Keratinocyte (primary cell): Measurements from ENCODE around the gene SEL1L2.

Experiments used
- CTCF ChIP-seq, 3 experiments: IDR thresholded peaks in 1 of 3; conservative IDR thresholded peaks in 1 of 3; optimal IDR thresholded peaks in 1 of 3; 2 replicates in 2 of 3; 3 replicates in 1 of 3; pipeline versions ENCODE3 to v1.5.1; 2011; ENCODE audit warnings: low read length in 3 of 3, mild to moderate bottlenecking in 3 of 3, moderate library complexity in 2 of 3, control low read depth in 1 of 3, inconsistent platforms in 1 of 3; ENCODE audit not compliant: insufficient read depth in 2 of 3; ENCODE audit errors: extremely low read depth in 1 of 3
- EZH2 ChIP-seq: IDR thresholded peaks from one replicate; pipeline ENCODE4 v1.6.1; 2012; ENCODE audit warnings: inconsistent platforms, mild to moderate bottlenecking, low read length, moderate library complexity

- TF ChIP-seq CTCF (optimal IDR thresholded peaks at IDR 0.05 in 1 of 3, IDR thresholded peaks at IDR 0.05 in 1 of 3, conservative IDR thresholded peaks at IDR 0.05 in 1 of 3; ENCODE audit: extremely low read depth in 1 of 3, insufficient read depth in 2 of 3, low read length in 3 of 3) (no peak), EZH2 (no peak)
Observed at GRCh38 chr20:13960119-13960518, 30.3 kb downstream of the SEL1L2 start.
